H1 (cell line): ENCODE results near the gene APEX2. TPM values are rescaled to one million over a fixed set of nuclear protein-coding genes. Genes with fewer than 3 reads are reported as not detected.

Experiments used
- CTCF ChIA-PET: fragments of 300-600 bp; sonication (Branson Sonifier 250); formaldehyde crosslinking; loops from one replicate; lab custom pipeline; 2021; ENCODE audit not compliant: partially characterized antibody; lab: Charles Lee
- POLR2A ChIA-PET: fragments of 300-600 bp; sonication (Branson Sonifier 250); formaldehyde crosslinking; loops from one replicate; lab custom pipeline; 2021; ENCODE audit warnings: inconsistent platforms; ENCODE audit not compliant: partially characterized antibody; lab: Charles Lee
- DNase-seq, 2 experiments: peaks; one replicate each; pipeline versions ENCODE4 v3.0.0 to v3.0.0-alpha.2; 2010 to 2022; ENCODE audit warnings: low spot score in 2 of 2, low read depth in 1 of 2, mixed read lengths in 1 of 2
- FAIRE-seq: peaks from 2 replicates; lab custom pipeline; 2011; peaks lifted over from hg19 to GRCh38; lab: Jason Lieb, UNC
- H2AFZ ChIP-seq: 2 replicates; pipeline ENCODE4 v1.8.1; 2012; ENCODE audit warnings: low read length, inconsistent platforms
- H2AK5ac ChIP-seq: 2 replicates; pipeline ENCODE4 v1.6.1; 2013; ENCODE audit warnings: low read depth, low read length
- H2BK120ac ChIP-seq: replicated peaks from 2 replicates; pipeline ENCODE3; 2013; ENCODE audit warnings: low read depth, low read length, inconsistent platforms
- H2BK12ac ChIP-seq: 2 replicates; pipeline ENCODE4 v1.6.1; 2013; ENCODE audit warnings: low read depth, low read length
- H2BK15ac ChIP-seq: 2 replicates; pipeline ENCODE4 v1.6.1; 2013; ENCODE audit warnings: low read length
- H2BK20ac ChIP-seq: 2 replicates; pipeline ENCODE4 v1.6.1; 2013; ENCODE audit warnings: low read length
- H2BK5ac ChIP-seq: 2 replicates; pipeline ENCODE4 v1.6.1; 2013; ENCODE audit warnings: low read depth, low read length
- H3K14ac ChIP-seq: 2 replicates; pipeline ENCODE4 v1.6.1; 2013; ENCODE audit warnings: inconsistent platforms; ENCODE audit not compliant: insufficient read length
- H3K18ac ChIP-seq: 2 replicates; pipeline ENCODE4 v1.6.1; 2013; ENCODE audit warnings: low read length; ENCODE audit errors: extremely low read depth
- H3K23ac ChIP-seq: 2 replicates; pipeline ENCODE4 v1.6.1; 2013; ENCODE audit warnings: inconsistent platforms; ENCODE audit not compliant: insufficient read length
- H3K23me2 ChIP-seq: 2 replicates; pipeline ENCODE4 v1.6.1; 2013; ENCODE audit warnings: low read depth, low read length
- H3K27ac ChIP-seq: 2 replicates; pipeline ENCODE4 v1.6.1; 2011; ENCODE audit warnings: low read depth, low read length, inconsistent platforms
- H3K27me3 ChIP-seq, 4 experiments: replicated peaks in 1 of 4; 1 replicate in 1 of 4; 2 replicates in 3 of 4; pipeline versions ENCODE4 v1.6.1 to v1.8.1; 2011 to 2013; ENCODE audit warnings: low read length in 3 of 4, mild to moderate bottlenecking in 3 of 4, inconsistent platforms in 2 of 4, mixed read lengths in 2 of 4, moderate library complexity in 1 of 4; ENCODE audit not compliant: control insufficient read depth in 3 of 4, insufficient read depth in 3 of 4; ENCODE audit errors: extremely low read depth in 1 of 4
- H3K36me3 ChIP-seq, 4 experiments: 2 replicates each; pipeline versions ENCODE4 v1.6.1 to v1.8.1; 2011 to 2013; ENCODE audit warnings: mild to moderate bottlenecking in 4 of 4, low read length in 3 of 4, moderate library complexity in 2 of 4, control low read depth in 1 of 4, inconsistent platforms in 1 of 4; ENCODE audit not compliant: insufficient read depth in 4 of 4, control insufficient read depth in 2 of 4
- H3K4ac ChIP-seq: replicated peaks from 2 replicates; pipeline ENCODE3; 2013; ENCODE audit warnings: low read length, low read depth, mixed read lengths, inconsistent platforms; ENCODE audit not compliant: insufficient read length
- H3K4me1 ChIP-seq, 4 experiments: replicated peaks in 1 of 4; 1 replicate in 1 of 4; 2 replicates in 3 of 4; pipeline versions ENCODE4 v1.6.1 to v1.8.1; 2011 to 2013; ENCODE audit warnings: low read length in 3 of 4, inconsistent platforms in 2 of 4, mixed read lengths in 1 of 4; ENCODE audit not compliant: insufficient read depth in 4 of 4, control insufficient read depth in 3 of 4
- H3K4me2 ChIP-seq, 2 experiments: 2 replicates each; pipeline versions ENCODE4 v1.6.1 to v1.8.1; 2011 to 2013; ENCODE audit warnings: low read depth in 2 of 2, low read length in 2 of 2, control low read depth in 1 of 2, inconsistent platforms in 1 of 2, mild to moderate bottlenecking in 1 of 2; ENCODE audit not compliant: insufficient read depth in 1 of 2
- H3K4me3 ChIP-seq, 4 experiments: fragments of 200-600, 300-600 bp in 1 of 4; sonication (generic), shearing (Covaris generic), sonication (Bioruptor Twin) in 1 of 4; 2 replicates each; pipeline versions ENCODE4 v1.5.1 to v1.8.1; 2011 to 2016; ENCODE audit warnings: low read length in 4 of 4, low read depth in 3 of 4, control low read depth in 2 of 4, inconsistent platforms in 2 of 4, mild to moderate bottlenecking in 2 of 4, mixed read lengths in 1 of 4, moderate library complexity in 1 of 4; ENCODE audit not compliant: insufficient read depth in 2 of 4; ENCODE audit errors: extremely low read depth in 1 of 4
- H3K56ac ChIP-seq: replicated peaks from 2 replicates; pipeline ENCODE3; 2013; ENCODE audit warnings: low read depth, mild to moderate bottlenecking, mixed read lengths, low read length, inconsistent platforms; ENCODE audit not compliant: insufficient read length
- H3K79me1 ChIP-seq: 2 replicates; pipeline ENCODE4 v1.6.1; 2013; ENCODE audit warnings: low read depth, low read length, control low read depth
- H3K79me2 ChIP-seq, 2 experiments: 2 replicates each; pipeline versions ENCODE4 v1.6.1 to v1.8.1; 2012 to 2013; ENCODE audit warnings: low read length in 2 of 2, mild to moderate bottlenecking in 2 of 2, inconsistent platforms in 1 of 2; ENCODE audit not compliant: insufficient read depth in 2 of 2, control insufficient read depth in 1 of 2
- H3K9ac ChIP-seq, 4 experiments: replicated peaks in 1 of 4; 1 replicate in 1 of 4; 2 replicates in 3 of 4; pipeline versions ENCODE4 v1.6.1 to v1.8.1; 2011 to 2013; ENCODE audit warnings: low read depth in 3 of 4, low read length in 3 of 4, control low read depth in 2 of 4, mild to moderate bottlenecking in 2 of 4, moderate library complexity in 2 of 4, inconsistent platforms in 1 of 4; ENCODE audit errors: extremely low read depth in 1 of 4
- H3K9me3 ChIP-seq, 2 experiments: 2 replicates each; pipeline versions ENCODE4 v1.6.1 to v1.8.1; 2012 to 2013; ENCODE audit warnings: mild to moderate bottlenecking in 2 of 2, moderate library complexity in 2 of 2, control low read depth in 1 of 2, inconsistent platforms in 1 of 2, low read depth in 1 of 2, low read length in 1 of 2, mixed read lengths in 1 of 2; ENCODE audit not compliant: insufficient read depth in 2 of 2
- H4K20me1 ChIP-seq, 2 experiments: replicated peaks in 1 of 2; 2 replicates each; pipeline versions ENCODE3 to v1.8.1; 2011 to 2013; ENCODE audit warnings: inconsistent platforms in 2 of 2, low read length in 2 of 2, mild to moderate bottlenecking in 1 of 2; ENCODE audit not compliant: insufficient read depth in 2 of 2, control insufficient read depth in 1 of 2
- H4K5ac ChIP-seq: 2 replicates; pipeline ENCODE4 v1.6.1; 2013; ENCODE audit warnings: low read length, low read depth, mixed read lengths, inconsistent platforms; ENCODE audit not compliant: insufficient read length
- H4K8ac ChIP-seq: 2 replicates; pipeline ENCODE4 v1.8.0; 2013; ENCODE audit warnings: mild to moderate bottlenecking, moderate library complexity, low read length, inconsistent platforms; ENCODE audit not compliant: insufficient read depth; ENCODE audit errors: extremely low read depth
- H4K91ac ChIP-seq: replicated peaks from 2 replicates; pipeline ENCODE3; 2013; ENCODE audit warnings: low read length, mixed read lengths, inconsistent platforms; ENCODE audit not compliant: insufficient read length
- BACH1 ChIP-seq: IDR thresholded peaks from 2 replicates; pipeline ENCODE4 v1.6.1; 2012; ENCODE audit warnings: low read length, improper control_type of control experiment
- BCL11A ChIP-seq, 2 experiments: IDR thresholded peaks; one replicate each; pipeline ENCODE4 v1.6.1; 2011; ENCODE audit warnings: low read depth in 2 of 2, low read length in 2 of 2, mild to moderate bottlenecking in 2 of 2
- BRCA1 ChIP-seq: IDR thresholded peaks from 2 replicates; pipeline ENCODE4 v1.6.1; 2012; ENCODE audit warnings: low read depth, low read length, improper control_type of control experiment
- CBX5 ChIP-seq: fragments of 300-800, 300-1000 bp; sonication (generic); IDR thresholded peaks from 2 replicates; pipeline ENCODE4 v1.7.1; 2016; ENCODE audit warnings: antibody characterized with exemption, low read length, low read depth
- CEBPB ChIP-seq: IDR thresholded peaks from 2 replicates; pipeline ENCODE4 v1.6.1; 2012; ENCODE audit warnings: low read depth, low read length
- CHD2 ChIP-seq: IDR thresholded peaks from 2 replicates; pipeline ENCODE4 v1.6.1; 2012; ENCODE audit warnings: low read length, improper control_type of control experiment
- CREB1 ChIP-seq: IDR thresholded peaks from 2 replicates; pipeline ENCODE4 v1.6.1; 2012; ENCODE audit warnings: inconsistent platforms
- EZH2 ChIP-seq: fragments of 200-600 bp; sonication (generic); IDR thresholded peaks from 2 replicates; pipeline ENCODE4 v1.7.1; 2012; ENCODE audit warnings: low read depth, mild to moderate bottlenecking, moderate library complexity, low read length, inconsistent platforms; ENCODE audit not compliant: severe bottlenecking
- GABPA ChIP-seq: IDR thresholded peaks from 2 replicates; pipeline ENCODE4 v1.6.1; 2011; ENCODE audit warnings: mild to moderate bottlenecking, low read length, moderate library complexity, borderline replicate concordance; ENCODE audit not compliant: insufficient read depth
- JUN ChIP-seq: IDR thresholded peaks from 2 replicates; pipeline ENCODE4 v1.6.1; 2011; ENCODE audit warnings: low read depth, mild to moderate bottlenecking, improper control_type of control experiment, low read length
- MAFK ChIP-seq: IDR thresholded peaks from 2 replicates; pipeline ENCODE4 v1.6.1; 2012; ENCODE audit warnings: low read depth, mild to moderate bottlenecking, improper control_type of control experiment, low read length
- POLR2AphosphoS5 ChIP-seq: IDR thresholded peaks from 2 replicates; pipeline ENCODE4 v1.6.1; 2011; ENCODE audit warnings: low read depth, low read length
- RNF2 ChIP-seq: fragments of 200-900, 300-1000 bp; sonication (generic); IDR thresholded peaks from 2 replicates; pipeline ENCODE4 v1.7.1; 2016; ENCODE audit warnings: borderline replicate concordance, low read depth, mild to moderate bottlenecking, antibody characterized with exemption, low read length; ENCODE audit not compliant: poor library complexity, severe bottlenecking; ENCODE audit errors: missing control alignments
- SAP30 ChIP-seq: fragments of 300-600 bp; sonication (generic); IDR thresholded peaks from 2 replicates; pipeline ENCODE4 v1.7.1; 2012; ENCODE audit warnings: low read length, moderate library complexity, mild to moderate bottlenecking, inconsistent platforms; ENCODE audit not compliant: insufficient read depth, insufficient replicate concordance
- SP4 ChIP-seq: IDR thresholded peaks from 2 replicates; pipeline ENCODE4 v1.6.1; 2012; ENCODE audit warnings: low read length, inconsistent platforms
- SUZ12 ChIP-seq: fragments of 200-600 bp; sonication (generic); IDR thresholded peaks from 2 replicates; pipeline ENCODE4 v1.6.1; 2012; ENCODE audit warnings: mild to moderate bottlenecking, inconsistent platforms, low read length, moderate library complexity, mixed read lengths
- TCF12 ChIP-seq: IDR thresholded peaks from 2 replicates; pipeline ENCODE4 v1.6.1; 2011; ENCODE audit warnings: low read depth, mild to moderate bottlenecking, low read length
- polyA plus RNA-seq, 7 experiments: library from polyadenylated mRNA; depleted of rRNA in 3 of 7; stranded (reverse) in 5 of 7; unstranded in 2 of 7; fragments of >200 nt in 5 of 7; fragments of 200-250 nt in 2 of 7; gene quantifications; 1 replicate in 5 of 7; 2 replicates in 1 of 7; 4 replicates in 1 of 7; pipeline versions ENCODE4 v1.2.1 to v1.2.3, GENCODE V29; 2011 to 2013; ENCODE audit warnings: missing spikeins in 2 of 7, mixed read lengths in 2 of 7
- total RNA-seq: library from RNA; stranded (reverse); fragmentation: NEBNext Ultra II Directional; extraction: Animal tissue kit (Norgen Biotek cat#: 25700); gene quantifications from 2 replicates; pipeline ENCODE4 v1.2.1, GENCODE V29; 2021

Gene APEX2
- total and polyA plus RNA-seq, 2 of the 8 experiments (the other 6 are each of a cell fraction or from before 2014, with no cell fraction given): 18.9 to 36.4 TPM

- Histone ChIP-seq H2AFZ (no peak overlapping the region), H3K4ac (no peak overlapping the region), H3K36me3 (peaks cover 0 to 32% (median 20%) of the 10 kb centered on the region in 4 experiments; a peak in 6 of 8 replicates), H3K18ac (no peak overlapping the region), H3K79me1 (no peaks in the 10 kb centered on the region), H2BK12ac (no peak overlapping the region), H4K8ac (no peak overlapping the region), H3K9ac (no peak overlapping the region), H2BK5ac (no peak overlapping the region), H4K91ac (no peak overlapping the region), H3K27ac (no peak overlapping the region), H3K4me3 (no peak overlapping the region), H2AK5ac (no peak overlapping the region), H3K4me2 (no peak overlapping the region), H4K20me1 (no peaks in the 10 kb centered on the region), H3K23ac (no peak overlapping the region), H4K5ac (no peak overlapping the region), H2BK15ac (no peak overlapping the region), H3K27me3 (no peaks in the 10 kb centered on the region), H3K79me2 (peaks cover 0 to 12% of the 10 kb centered on the region in 2 experiments; a peak in 2 of 4 replicates), H2BK20ac (no peak overlapping the region), H3K9me3 (no peaks in the 10 kb centered on the region), H3K14ac (no peak overlapping the region), H3K4me1 (no peaks in the 10 kb centered on the region), H3K56ac (no peak overlapping the region), H2BK120ac (no peak overlapping the region), H3K23me2 (peaks cover 7% of the 10 kb centered on the region; the same call in 1 of the 2 replicates)
- no peak for TF ChIP-seq POLR2AphosphoS5
- TF ChIP-seq SAP30: no peak
- no peak for TF ChIP-seq RNF2
- TF ChIP-seq JUN: no peak
- TF ChIP-seq CEBPB: no peak
- no peak for TF ChIP-seq BACH1
- TF ChIP-seq BCL11A (IDR thresholded peaks at IDR 0.05; ENCODE audit: low read depth in 2 of 2, low read length in 2 of 2): no peak
- no peak for TF ChIP-seq CBX5
- TF ChIP-seq SUZ12: no peak
- no peak for TF ChIP-seq CREB1
- no peak for TF ChIP-seq EZH2
- TF ChIP-seq GABPA: no peak
- TF ChIP-seq SP4: no peak
- no peak for TF ChIP-seq TCF12
- no peak for TF ChIP-seq BRCA1
- no peak for TF ChIP-seq CHD2
- TF ChIP-seq MAFK: no peak
- POLR2A ChIA-PET: no interaction called here
- FAIRE-seq (no peak), DNase-seq (no peak)
- CTCF ChIA-PET: no interaction called here
These were observed 5.1 kb downstream of the APEX2 start for GRCh38 chrX:55005256-55005655.
